HepG2 (cell line): ENCODE data around the gene BPI.

ENCODE experiments used
- CTCF ChIP-seq: sonication (generic); formaldehyde crosslinking; IDR thresholded peaks from 2 replicates; pipeline ENCODE4 v1.5.0; 2020; ENCODE audit warnings: mild to moderate bottlenecking, missing genetic modification reagents, moderate library complexity
- ELF4 ChIP-seq: sonication (generic); formaldehyde crosslinking; IDR thresholded peaks from 2 replicates; pipeline ENCODE4 v1.5.0; 2020; ENCODE audit warnings: missing genetic modification reagents, mild to moderate bottlenecking, moderate library complexity, borderline replicate concordance
- FOXA3 ChIP-seq: IDR thresholded peaks from 2 replicates; pipeline ENCODE4 v1.6.1; 2016; ENCODE audit warnings: missing genetic modification reagents, missing compliant biosample characterization
- MAX ChIP-seq: IDR thresholded peaks from 2 replicates; pipeline ENCODE4 v1.6.1; 2012; ENCODE audit warnings: inconsistent platforms
- MXI1 ChIP-seq: IDR thresholded peaks from 3 replicates; pipeline ENCODE4 v1.6.1; 2012; ENCODE audit warnings: low read depth, low read length, inconsistent platforms, borderline replicate concordance
- NR2C2 ChIP-seq: sonication (generic); formaldehyde crosslinking; IDR thresholded peaks from 2 replicates; pipeline ENCODE4 v1.4.0; 2020; ENCODE audit warnings: missing genetic modification reagents, mild to moderate bottlenecking, moderate library complexity, borderline replicate concordance
- REST ChIP-seq, 2 experiments: IDR thresholded peaks; 2 replicates each; pipeline ENCODE4 v1.6.1; 2011 to 2012; ENCODE audit warnings: low read length in 2 of 2, borderline replicate concordance in 1 of 2, low read depth in 1 of 2, mild to moderate bottlenecking in 1 of 2, moderate library complexity in 1 of 2
- SMARCE1 ChIP-seq: fragments of 450-650 bp; IDR thresholded peaks from 2 replicates; pipeline ENCODE4 v1.6.1; 2017; ENCODE audit warnings: borderline replicate concordance
- SUZ12 ChIP-seq: fragments of 150-350 bp; IDR thresholded peaks from 2 replicates; pipeline ENCODE4 v1.6.1; 2014; ENCODE audit warnings: low read depth, low read length
- USF2 ChIP-seq, 2 experiments: sonication (generic) in 1 of 2; formaldehyde crosslinking in 1 of 2; IDR thresholded peaks; 2 replicates each; pipeline versions ENCODE4 v1.5.1 to v1.6.1; 2011 to 2020; ENCODE audit warnings: borderline replicate concordance in 1 of 2, low read depth in 1 of 2, low read length in 1 of 2, mild to moderate bottlenecking in 1 of 2, missing genetic modification reagents in 1 of 2, moderate library complexity in 1 of 2
- ZBTB43 ChIP-seq: sonication (generic); formaldehyde crosslinking; conservative IDR thresholded peaks from 2 replicates; pipeline ENCODE4 v1.4.0; 2020; ENCODE audit warnings: missing genetic modification reagents
- ZC3H4 ChIP-seq: sonication (generic); formaldehyde crosslinking; IDR thresholded peaks from 2 replicates; pipeline ENCODE4 v1.4.0; 2020; ENCODE audit warnings: missing genetic modification reagents, borderline replicate concordance
- ZSCAN20 ChIP-seq: sonication (generic); formaldehyde crosslinking; IDR thresholded peaks from 2 replicates; pipeline ENCODE4 v1.4.0; 2020; ENCODE audit warnings: missing genetic modification reagents, mild to moderate bottlenecking, borderline replicate concordance

DNA sequence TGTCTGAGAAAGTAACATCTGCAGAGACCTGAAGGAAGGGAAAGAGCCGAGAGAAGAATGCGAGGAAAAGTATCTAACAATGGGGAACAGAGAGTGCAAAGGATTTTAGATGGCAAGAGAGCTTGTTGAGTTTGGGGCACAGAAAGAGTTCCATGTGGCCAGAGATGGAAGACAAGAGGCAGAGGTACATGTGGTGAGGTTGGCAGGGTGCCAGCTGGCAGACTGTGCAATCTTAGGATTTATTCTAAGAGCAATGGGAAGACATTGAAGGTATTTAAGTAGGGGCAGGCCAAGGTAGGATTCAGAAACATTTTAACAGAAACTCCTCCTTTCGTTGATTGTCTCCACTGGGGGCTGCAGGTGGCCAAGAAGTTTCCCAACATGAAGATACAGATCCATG lies 21.9 kb downstream of the BPI start:
- TF ChIP-seq ELF4 (CRISPR knock-in tag) (no peak), MXI1 (no peak), MAX (no peak), CTCF (CRISPR knock-in tag) (no peak), REST (IDR thresholded peaks at IDR 0.05; ENCODE audit: borderline replicate concordance in 1 of 2, low read depth in 1 of 2, low read length in 2 of 2) (no peak), FOXA3 (CRISPR knock-in tag) (no peak), ZBTB43 (CRISPR knock-in tag) (no peak), ZSCAN20 (CRISPR knock-in tag) (no peak), USF2 (IDR thresholded peaks at IDR 0.05; ENCODE audit: low read depth, low read length) (no peak), USF2 (CRISPR knock-in tag; IDR thresholded peaks at IDR 0.05; ENCODE audit: borderline replicate concordance) (no peak), SMARCE1 (no peak), ZC3H4 (CRISPR knock-in tag) (no peak), NR2C2 (CRISPR knock-in tag) (no peak), SUZ12 (no peak)
